OCI-LY7 (cell line): ENCODE data around the gene LIPH. TPM values are rescaled to one million over a fixed set of nuclear protein-coding genes. Genes with fewer than 3 reads are reported as not detected.

Experiments
- BruUV-seq: library from RNA; stranded (reverse); fragments of 400-500 nt; replicated peaks from 2 replicates; lab custom pipeline; 2021; lab: Mats Ljungman, UMichigan
- CTCF ChIA-PET: fragments of 300-600 bp; sonication (Branson Sonifier 250); formaldehyde crosslinking; loops from one replicate; lab custom pipeline; 2022; ENCODE audit warnings: antibody characterized with exemption; ENCODE audit not compliant: unreplicated experiment; lab: Charles Lee
- POLR2A ChIA-PET: fragments of 300-600 bp; sonication (Branson Sonifier 250); formaldehyde crosslinking; loops from one replicate; lab custom pipeline; 2022; ENCODE audit warnings: antibody characterized with exemption; lab: Charles Lee
- DNase-seq: peaks from one replicate; pipeline ENCODE4 v3.0.0-alpha.2; 2015; ENCODE audit warnings: low spot score
- H2AFZ ChIP-seq: fragments of 200-600 bp; sonication (generic), shearing (Covaris generic); 2 replicates; pipeline ENCODE4 v1.6.1; 2014; ENCODE audit warnings: mild to moderate bottlenecking, antibody characterized with exemption, low read length, moderate library complexity
- H3K27ac ChIP-seq: fragments of 200-600 bp; sonication (generic); 2 replicates; pipeline ENCODE4 v1.5.1; 2014; ENCODE audit warnings: mixed run types, low read depth, mild to moderate bottlenecking, moderate library complexity, low read length, inconsistent platforms; ENCODE audit not compliant: poor library complexity, severe bottlenecking
- H3K36me3 ChIP-seq: fragments of 200-600 bp; sonication (generic); 2 replicates; pipeline ENCODE4 v1.6.1; 2014; ENCODE audit warnings: mild to moderate bottlenecking, antibody characterized with exemption, low read length, moderate library complexity, mixed read lengths; ENCODE audit not compliant: insufficient read depth
- H3K4me1 ChIP-seq: fragments of 200-600 bp; sonication (generic); 2 replicates; pipeline ENCODE4 v1.5.1; 2014; ENCODE audit warnings: mild to moderate bottlenecking, low read length; ENCODE audit not compliant: insufficient read depth, poor library complexity, severe bottlenecking
- H3K4me2 ChIP-seq: fragments of 200-600 bp; sonication (generic); 2 replicates; pipeline ENCODE4 v1.6.1; 2014; ENCODE audit warnings: mild to moderate bottlenecking, low read length
- H3K4me3 ChIP-seq: fragments of 200-600 bp; sonication (generic); 2 replicates; pipeline ENCODE4 v1.5.1; 2014; ENCODE audit warnings: mild to moderate bottlenecking, low read depth, low read length; ENCODE audit not compliant: poor library complexity, severe bottlenecking
- H3K79me2 ChIP-seq: fragments of 200-600 bp; sonication (generic); 2 replicates; pipeline ENCODE4 v1.6.1; 2016; ENCODE audit warnings: low read depth, mild to moderate bottlenecking, low read length, moderate library complexity, mixed read lengths; ENCODE audit not compliant: insufficient read depth
- H3K9me2 ChIP-seq: fragments of 200-600 bp; sonication (generic); 2 replicates; pipeline ENCODE4 v1.6.1; 2016; ENCODE audit warnings: mild to moderate bottlenecking, low read length, mixed read lengths; ENCODE audit not compliant: insufficient read depth
- H3K9me3 ChIP-seq: fragments of 200-600 bp; sonication (generic); 2 replicates; pipeline ENCODE4 v1.6.1; 2014; ENCODE audit warnings: mild to moderate bottlenecking, mixed run types, low read length, mixed read lengths
- H4K20me1 ChIP-seq: fragments of 200-600 bp; sonication (generic); 2 replicates; pipeline ENCODE4 v1.6.1; 2014; ENCODE audit warnings: mild to moderate bottlenecking, antibody characterized with exemption, low read length, moderate library complexity, mixed read lengths; ENCODE audit not compliant: insufficient read depth
- EZH2phosphoT487 ChIP-seq: fragments of 200-600 bp; sonication (generic); IDR thresholded peaks from 2 replicates; pipeline ENCODE4 v1.6.1; 2018; ENCODE audit warnings: low read depth, borderline replicate concordance, mild to moderate bottlenecking, mixed run types, antibody characterized with exemption, low read length, moderate library complexity, mixed read lengths
- intact Hi-C: fragments of 100-400 bp; cut with micrococcal nuclease; formaldehyde crosslinking; loops from one replicate; pipeline ENCODE4 v1.10.0; 2022; ENCODE audit not compliant: unreplicated experiment
- total RNA-seq, 2 experiments: library from RNA; depleted of rRNA in 1 of 2; stranded (reverse); fragments of >200 nt in 1 of 2; shearing (Covaris generic) in 1 of 2; gene quantifications; 2 replicates each; pipeline ENCODE4 v1.2.3, GENCODE V29; 2014 to 2022
- TF ChIP-seq, protein P1 (sequence below): fragments of 200-600 bp; sonication (generic); conservative IDR thresholded peaks from 2 replicates; pipeline ENCODE4 v1.5.1; 2014; ENCODE audit warnings: mild to moderate bottlenecking, antibody characterized with exemption, low read length, moderate library complexity, mixed read lengths

Gene LIPH
- total RNA-seq, 2 experiments from 2014 or later: not detected

DNA sequence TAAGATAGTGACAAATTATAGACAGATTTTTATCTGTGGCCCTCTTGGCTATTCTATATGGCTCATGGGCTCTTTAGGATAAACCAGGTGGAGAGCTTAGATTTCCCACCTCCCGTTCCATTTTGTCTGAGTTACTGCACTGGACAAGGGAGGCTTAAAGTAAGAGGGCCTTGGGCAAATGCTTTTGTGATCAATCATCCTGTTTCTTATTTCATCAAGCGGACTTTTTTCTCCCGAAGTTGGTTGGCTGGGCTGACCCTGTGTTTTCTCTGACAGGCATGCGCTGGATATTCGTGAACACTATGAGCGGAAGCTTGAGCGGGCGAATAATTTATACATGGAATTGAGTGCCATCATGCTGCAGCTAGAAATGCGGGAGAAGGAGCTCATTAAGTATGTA, 86.9 kb downstream of the LIPH start:
- intact Hi-C loops: no loop called here
- H3K4me1 ChIP-seq: no peaks in the 10 kb centered on the region

DNA sequence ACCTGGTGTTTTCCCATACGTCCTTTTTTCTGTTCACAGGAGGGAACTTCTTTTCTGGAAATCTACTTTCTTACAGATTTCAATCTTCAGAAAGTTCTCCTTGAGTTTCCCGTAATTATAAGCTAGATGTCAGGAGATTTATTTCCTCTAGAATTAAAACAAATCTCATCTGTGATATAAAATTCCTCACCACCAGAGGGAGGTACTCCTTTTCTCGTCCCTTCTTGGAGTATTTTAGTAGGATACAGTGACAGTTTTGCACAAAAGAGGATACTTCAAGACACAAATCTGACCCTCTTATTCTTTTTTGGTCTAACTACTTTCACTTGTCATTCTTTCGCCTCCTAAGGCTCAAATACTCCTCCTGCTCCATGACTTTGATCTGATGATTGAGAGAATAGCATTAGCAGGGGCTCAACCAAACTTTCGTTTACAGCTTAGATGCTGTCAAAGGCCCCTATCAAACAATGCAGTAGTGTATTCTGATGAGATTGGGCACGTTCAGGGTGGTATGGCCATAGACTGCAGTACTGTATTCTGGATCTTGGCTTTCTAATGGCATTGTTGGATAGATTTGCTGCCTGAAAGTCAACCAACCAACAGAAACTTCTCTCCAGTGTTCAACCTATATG, 91.6 kb downstream of the LIPH start:
- no peak overlapping the region for H3K4me2 ChIP-seq
- ChIA-PET CTCF (no interaction called here), POLR2A (interaction anchor here (0.9 kb wide), 1 partner anchor 39 kb away, joined by 3 read pairs; no protein-coding TSS in a partner anchor)
- no peaks in the 10 kb centered on the region for H4K20me1 ChIP-seq
- intact Hi-C loops: no loop called here
- no peaks in the 10 kb centered on the region for H3K79me2 ChIP-seq
- peak; percentile 7 for DNase-seq
- H3K9me3 ChIP-seq: no peaks in the 10 kb centered on the region
- H2AFZ ChIP-seq: no peak overlapping the region
- no peaks in the 10 kb centered on the region for H3K36me3 ChIP-seq
- no peaks in the 10 kb centered on the region for H3K9me2 ChIP-seq
- H3K27ac ChIP-seq: no peak overlapping the region
- no peak overlapping the region for H3K4me3 ChIP-seq
- BruUV-seq: no TSS peak
- no peaks in the 10 kb centered on the region for H3K4me1 ChIP-seq
- no peak for TF ChIP-seq EZH2phosphoT487
- TF ChIP-seq, protein P1, sequence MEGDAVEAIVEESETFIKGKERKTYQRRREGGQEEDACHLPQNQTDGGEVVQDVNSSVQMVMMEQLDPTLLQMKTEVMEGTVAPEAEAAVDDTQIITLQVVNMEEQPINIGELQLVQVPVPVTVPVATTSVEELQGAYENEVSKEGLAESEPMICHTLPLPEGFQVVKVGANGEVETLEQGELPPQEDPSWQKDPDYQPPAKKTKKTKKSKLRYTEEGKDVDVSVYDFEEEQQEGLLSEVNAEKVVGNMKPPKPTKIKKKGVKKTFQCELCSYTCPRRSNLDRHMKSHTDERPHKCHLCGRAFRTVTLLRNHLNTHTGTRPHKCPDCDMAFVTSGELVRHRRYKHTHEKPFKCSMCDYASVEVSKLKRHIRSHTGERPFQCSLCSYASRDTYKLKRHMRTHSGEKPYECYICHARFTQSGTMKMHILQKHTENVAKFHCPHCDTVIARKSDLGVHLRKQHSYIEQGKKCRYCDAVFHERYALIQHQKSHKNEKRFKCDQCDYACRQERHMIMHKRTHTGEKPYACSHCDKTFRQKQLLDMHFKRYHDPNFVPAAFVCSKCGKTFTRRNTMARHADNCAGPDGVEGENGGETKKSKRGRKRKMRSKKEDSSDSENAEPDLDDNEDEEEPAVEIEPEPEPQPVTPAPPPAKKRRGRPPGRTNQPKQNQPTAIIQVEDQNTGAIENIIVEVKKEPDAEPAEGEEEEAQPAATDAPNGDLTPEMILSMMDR: peak; percentile 66

More for the DNA sequence above, 86.9 kb downstream of the LIPH start:
- Histone ChIP-seq H4K20me1 (no peaks in the 10 kb centered on the region), H3K79me2 (no peaks in the 10 kb centered on the region), H3K36me3 (no peaks in the 10 kb centered on the region), H3K27ac (no peak overlapping the region), H3K4me3 (no peak overlapping the region), H3K9me3 (no peaks in the 10 kb centered on the region), H3K4me2 (no peak overlapping the region), H2AFZ (no peak overlapping the region), H3K9me2 (no peaks in the 10 kb centered on the region)
- DNase-seq: no peak
- CTCF ChIA-PET: no interaction called here
- BruUV-seq: no TSS peak
- POLR2A ChIA-PET: interaction anchor here (1.0 kb wide), 1 partner anchor 17 kb away, joined by 3 read pairs; no protein-coding TSS in a partner anchor
- TF ChIP-seq, protein P1: no peak
- no peak for TF ChIP-seq EZH2phosphoT487

DNA sequence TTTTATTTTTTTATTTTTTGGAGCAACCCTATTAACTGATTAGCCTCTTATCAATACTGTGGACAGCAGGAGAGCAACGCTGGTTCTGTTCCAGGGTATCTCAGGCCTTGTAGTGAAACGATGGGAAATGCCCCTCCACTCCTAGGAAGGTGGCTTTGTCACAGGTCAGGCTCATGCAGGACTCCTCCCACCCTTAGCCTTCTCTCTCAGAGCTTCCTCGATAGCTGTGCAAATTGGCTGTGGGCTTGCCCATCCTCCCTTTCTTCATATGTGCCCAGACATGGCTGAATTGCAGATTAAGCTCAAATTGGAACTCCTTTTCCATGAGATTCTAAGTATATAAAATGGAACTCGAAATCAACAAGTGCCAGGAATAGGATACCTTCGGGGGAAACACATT, 92.1 kb downstream of the LIPH start:
- Histone ChIP-seq H2AFZ (no peak overlapping the region), H3K4me2 (no peak overlapping the region), H3K36me3 (no peaks in the 10 kb centered on the region), H3K27ac (no peak overlapping the region), H4K20me1 (no peaks in the 10 kb centered on the region), H3K4me3 (no peak overlapping the region), H3K79me2 (no peaks in the 10 kb centered on the region), H3K9me2 (no peaks in the 10 kb centered on the region), H3K9me3 (no peaks in the 10 kb centered on the region), H3K4me1 (no peaks in the 10 kb centered on the region)
- no TSS peak for BruUV-seq
- no peak for DNase-seq
- ChIA-PET CTCF (no interaction called here), POLR2A (no interaction called here)
- TF ChIP-seq EZH2phosphoT487: no peak
- TF ChIP-seq, protein P1: no peak
- intact Hi-C loops: no loop called here
